GM12891 (cell line): ENCODE results near the gene NOM1.
"Not testable (repeated sequence)": the region's sequence is repeated elsewhere in the genome, so short reads cannot be mapped to it uniquely, and the experiment has no call there.

Source experiments
- POLR2AphosphoS5 ChIP-seq: IDR thresholded peaks from 2 replicates; pipeline ENCODE4 v1.6.1; 2011; ENCODE audit warnings: low read depth, low read length, control low read depth
- SPI1 ChIP-seq: IDR thresholded peaks from 2 replicates; pipeline ENCODE4 v1.6.1; 2011; ENCODE audit warnings: low read depth, low read length, control low read depth
- TAF1 ChIP-seq: IDR thresholded peaks from 2 replicates; pipeline ENCODE4 v1.6.1; 2011; ENCODE audit warnings: low read depth, low read length, control low read depth

DNA sequence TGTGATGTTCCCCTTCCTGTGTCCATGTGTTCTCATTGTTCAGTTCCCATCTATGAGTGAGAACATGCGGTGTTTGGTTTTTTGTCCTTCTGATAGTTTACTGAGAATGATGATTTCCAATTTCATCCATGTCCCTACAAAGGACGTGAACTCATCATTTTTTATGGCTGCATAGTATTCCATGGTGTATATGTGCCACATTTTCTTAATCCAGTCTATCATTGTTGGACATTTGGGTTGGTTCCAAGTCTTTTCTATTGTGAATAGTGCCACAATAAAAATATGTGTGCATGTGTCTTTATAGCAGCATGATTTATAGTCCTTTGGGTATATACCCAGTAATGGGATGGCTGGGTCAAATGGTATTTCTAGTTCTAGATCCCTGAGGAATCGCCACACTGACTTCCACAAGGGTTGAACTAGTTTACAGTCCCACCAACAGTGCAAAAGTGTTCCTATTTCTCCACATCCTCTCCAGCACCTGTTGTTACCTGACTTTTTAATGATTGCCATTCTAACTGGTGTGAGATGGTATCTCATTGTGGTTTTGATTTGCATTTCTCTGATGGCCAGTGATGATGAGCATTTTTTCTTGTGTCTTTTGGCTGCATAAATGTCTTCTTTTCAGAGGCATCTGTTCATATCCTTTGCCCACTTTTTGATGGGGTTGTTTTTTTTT lies 39.8 kb upstream of the NOM1 start:
- not testable (repeated sequence) for TF ChIP-seq TAF1, SPI1, POLR2AphosphoS5
